Activated CD4-positive, alpha-beta memory T cell treated with anti-CD3 and anti-CD28 coated beads, Interleukin-2, amount 10 ng/mL, durations not matched to agents 7 days and 5 days (primary cell): Measurements from ENCODE around the gene UBIAD1. TPM values are rescaled to one million over a fixed set of nuclear protein-coding genes. Genes with fewer than 3 reads are reported as not detected.

ENCODE experiments used
- CTCF ChIA-PET: fragments of 350-600 bp; sonication (Branson Sonifier 250); formaldehyde crosslinking; loops from one replicate; lab custom pipeline; 2021; ENCODE audit warnings: antibody characterized with exemption, inconsistent platforms; lab: Charles Lee
- POLR2A ChIA-PET: fragments of 350-600 bp; sonication (Branson Sonifier 250); formaldehyde crosslinking; loops from one replicate; lab custom pipeline; 2021; ENCODE audit warnings: antibody characterized with exemption; lab: Charles Lee
- DNase-seq: peaks from one replicate; pipeline ENCODE4 v3.0.0-alpha.2; 2020
- H3K27ac Mint-ChIP-seq: one replicate; pipeline ENCODE4 v1.8.0; 2021; ENCODE audit warnings: mild to moderate bottlenecking, mixed read lengths
- H3K27me3 Mint-ChIP-seq: one replicate; pipeline ENCODE4 v1.8.0; 2021; ENCODE audit warnings: mixed read lengths
- H3K36me3 Mint-ChIP-seq: one replicate; pipeline ENCODE4 v1.8.0; 2021; ENCODE audit warnings: low read depth, mixed read lengths
- H3K4me1 Mint-ChIP-seq: one replicate; pipeline ENCODE4 v1.8.0; 2021; ENCODE audit warnings: mixed read lengths
- H3K4me3 Mint-ChIP-seq: one replicate; pipeline ENCODE4 v1.8.0; 2021; ENCODE audit warnings: mild to moderate bottlenecking, mixed read lengths
- H3K9me3 Mint-ChIP-seq: one replicate; pipeline ENCODE4 v1.8.0; 2021; ENCODE audit warnings: mixed read lengths
- total RNA-seq, 2 experiments: library from RNA; stranded (reverse); gene quantifications; one replicate each; pipeline ENCODE4 v1.2.3, GENCODE V29; 2021

UBIAD1 gene
- total RNA-seq, 2 experiments from 2014 or later = 19.9 TPM

GRCh38 chr1:11321656-11322491, 48.9 kb downstream of the UBIAD1 start:
- no peak overlapping the region for H3K4me3 Mint-ChIP-seq
- POLR2A ChIA-PET = no interaction called here
- CTCF ChIA-PET = interaction anchor here (0.8 kb wide), 1 partner anchor 328 kb away, joined by 3 read pairs; no protein-coding TSS in a partner anchor

GRCh38 chr1:11324567-11325165, 51.7 kb downstream of the UBIAD1 start:
- no peak for DNase-seq

More at GRCh38 chr1:11321656-11322491, 48.9 kb downstream of the UBIAD1 start:
- H3K36me3 Mint-ChIP-seq = no peaks in the 10 kb centered on the region
- H3K27ac Mint-ChIP-seq = no peak overlapping the region
- H3K9me3 Mint-ChIP-seq = no peaks in the 10 kb centered on the region
- no peaks in the 10 kb centered on the region for H3K27me3 Mint-ChIP-seq
- no peaks in the 10 kb centered on the region for H3K4me1 Mint-ChIP-seq
- DNase-seq = no peak

GRCh38 chr1:11326070-11326469, 53.1 kb downstream of the UBIAD1 start:
- Mint-ChIP-seq H3K9me3 (no peaks in the 10 kb centered on the region), H3K27me3 (no peaks in the 10 kb centered on the region), H3K4me1 (no peaks in the 10 kb centered on the region), H3K4me3 (no peak overlapping the region), H3K36me3 (no peaks in the 10 kb centered on the region), H3K27ac (no peak overlapping the region)
- no peak for DNase-seq
- ChIA-PET CTCF (no interaction called here), POLR2A (no interaction called here)

More at GRCh38 chr1:11324567-11325165, 51.7 kb downstream of the UBIAD1 start:
- no peak overlapping the region for H3K4me3 Mint-ChIP-seq
- no peaks in the 10 kb centered on the region for H3K4me1 Mint-ChIP-seq
- no peaks in the 10 kb centered on the region for H3K9me3 Mint-ChIP-seq
- H3K27ac Mint-ChIP-seq = no peak overlapping the region
- no peaks in the 10 kb centered on the region for H3K27me3 Mint-ChIP-seq
- no peaks in the 10 kb centered on the region for H3K36me3 Mint-ChIP-seq
- ChIA-PET CTCF (interaction anchor here (0.6 kb wide), 1 partner anchor 289 kb away, joined by 4 read pairs; no protein-coding TSS in a partner anchor), POLR2A (no interaction called here)

GRCh38 chr1:11328444-11328843, 55.4 kb downstream of the UBIAD1 start:
- Mint-ChIP-seq H3K9me3 (no peaks in the 10 kb centered on the region), H3K27me3 (no peaks in the 10 kb centered on the region), H3K4me3 (no peak overlapping the region), H3K4me1 (no peaks in the 10 kb centered on the region), H3K27ac (no peak overlapping the region), H3K36me3 (no peaks in the 10 kb centered on the region)
- no peak for DNase-seq
- POLR2A ChIA-PET = no interaction called here
- CTCF ChIA-PET = no interaction called here

- Mint-ChIP-seq H3K27me3 (no peaks in the 10 kb centered on the region), H3K4me3 (no peak overlapping the region), H3K4me1 (no peaks in the 10 kb centered on the region), H3K27ac (no peak overlapping the region), H3K9me3 (no peaks in the 10 kb centered on the region), H3K36me3 (no peaks in the 10 kb centered on the region)
- ChIA-PET CTCF (no interaction called here), POLR2A (no interaction called here)
- DNase-seq = no peak
These were observed 57.4 kb downstream of the UBIAD1 start for GRCh38 chr1:11330411-11330810.

GRCh38 chr1:11331036-11331944, 58.3 kb downstream of the UBIAD1 start:
- DNase-seq = no peak
- Mint-ChIP-seq H3K36me3 (no peaks in the 10 kb centered on the region), H3K27ac (no peak overlapping the region), H3K4me3 (no peak overlapping the region), H3K4me1 (no peaks in the 10 kb centered on the region), H3K27me3 (no peaks in the 10 kb centered on the region), H3K9me3 (no peaks in the 10 kb centered on the region)
- CTCF ChIA-PET = interaction anchor here (0.6 to 1.3 kb wide), 3 partner anchors 33 to 889 kb away, joined by 3 to 4 read pairs (median 4); no protein-coding TSS in a partner anchor
- POLR2A ChIA-PET = no interaction called here

GRCh38 chr1:11331945-11332546, 59.0 kb downstream of the UBIAD1 start:
- POLR2A ChIA-PET = no interaction called here
- Mint-ChIP-seq H3K9me3 (no peaks in the 10 kb centered on the region), H3K36me3 (no peaks in the 10 kb centered on the region), H3K4me3 (no peak overlapping the region), H3K27me3 (no peaks in the 10 kb centered on the region), H3K27ac (no peak overlapping the region), H3K4me1 (no peaks in the 10 kb centered on the region)
- CTCF ChIA-PET = interaction anchor here (1.0 to 2.3 kb wide), 3 partner anchors 32 to 387 kb away, joined by 3 to 6 read pairs (median 4); no protein-coding TSS in a partner anchor
- no peak for DNase-seq

GRCh38 chr1:11333631-11334030, 60.6 kb downstream of the UBIAD1 start:
- no peak overlapping the region for H3K27ac Mint-ChIP-seq
- H3K4me3 Mint-ChIP-seq = no peak overlapping the region
- ChIA-PET CTCF (interaction anchor here (0.6 to 2.3 kb wide), 2 partner anchors 310 to 312 kb away, joined by 3 to 6 read pairs; no protein-coding TSS in a partner anchor), POLR2A (no interaction called here)
- no peak for DNase-seq
- no peaks in the 10 kb centered on the region for H3K36me3 Mint-ChIP-seq
- no peaks in the 10 kb centered on the region for H3K9me3 Mint-ChIP-seq
- H3K4me1 Mint-ChIP-seq = no peaks in the 10 kb centered on the region
- H3K27me3 Mint-ChIP-seq = peaks cover 7% of the 10 kb centered on the region

- Mint-ChIP-seq H3K4me3 (no peak overlapping the region), H3K27ac (no peak overlapping the region), H3K27me3 (peaks cover 13% of the 10 kb centered on the region), H3K36me3 (no peaks in the 10 kb centered on the region), H3K4me1 (no peaks in the 10 kb centered on the region), H3K9me3 (no peaks in the 10 kb centered on the region)
- no peak for DNase-seq
- ChIA-PET CTCF (interaction anchor here (2.3 kb wide), 1 partner anchor 311 kb away, joined by 6 read pairs; no protein-coding TSS in a partner anchor), POLR2A (no interaction called here)
These were observed 61.3 kb downstream of the UBIAD1 start for GRCh38 chr1:11334261-11334804.

GRCh38 chr1:11334821-11335220, 61.8 kb downstream of the UBIAD1 start:
- no peak overlapping the region for H3K27ac Mint-ChIP-seq
- ChIA-PET CTCF (no interaction called here), POLR2A (no interaction called here)
- no peaks in the 10 kb centered on the region for H3K4me1 Mint-ChIP-seq
- no peaks in the 10 kb centered on the region for H3K9me3 Mint-ChIP-seq
- no peak for DNase-seq
- H3K4me3 Mint-ChIP-seq = no peak overlapping the region
- H3K27me3 Mint-ChIP-seq = peaks cover 14% of the 10 kb centered on the region
- H3K36me3 Mint-ChIP-seq = no peaks in the 10 kb centered on the region

GRCh38 chr1:11335417-11336056, 62.5 kb downstream of the UBIAD1 start:
- POLR2A ChIA-PET = no interaction called here
- Mint-ChIP-seq H3K36me3 (no peaks in the 10 kb centered on the region), H3K9me3 (no peaks in the 10 kb centered on the region), H3K4me3 (no peak overlapping the region), H3K27ac (no peak overlapping the region), H3K4me1 (no peaks in the 10 kb centered on the region), H3K27me3 (peaks cover 20% of the 10 kb centered on the region)
- CTCF ChIA-PET = no interaction called here
- no peak for DNase-seq
